Naive thymus-derived CD8-positive, alpha-beta T cell (primary cell): ENCODE data around the gene POU5F1. TPM values are rescaled to one million over a fixed set of nuclear protein-coding genes. Genes with fewer than 3 reads are reported as not detected.
A peak's percentile ranks its signal among the peaks of the same experiment; 100 is the strongest.

Experiments
- ATAC-seq, 2 donors: fragments of 150-1000 bp; cut with Tn5 transposase in 1 of 2; sonication (Bioruptor Pico), chemical (Tn5 transposase) in 1 of 2; 1 replicate in 1 of 2; 2 replicates in 1 of 2; pipeline ENCODE4 v1.10.0; 2021; ENCODE audit warnings: mild to moderate bottlenecking in 2 of 2, moderate library complexity in 2 of 2
- POLR2A ChIA-PET: fragments of 350-600 bp; sonication (Branson Sonifier 250); formaldehyde crosslinking; loops from one replicate; lab custom pipeline; 2021; ENCODE audit warnings: antibody characterized with exemption; lab: Charles Lee
- DNase-seq, 10 donors: peaks; one replicate each; pipeline versions ENCODE4 v3.0.0 to v3.0.0-alpha.2; 2020 to 2022
- H3K27ac Mint-ChIP-seq, 10 donors: one replicate each; pipeline ENCODE4 v1.8.0; 2020 to 2022; ENCODE audit warnings: mild to moderate bottlenecking in 10 of 10, mixed read lengths in 10 of 10, moderate library complexity in 4 of 10, inconsistent platforms in 1 of 10
- H3K27me3 Mint-ChIP-seq, 5 donors: one replicate each; pipeline ENCODE4 v1.8.0; 2021 to 2022; ENCODE audit warnings: mixed read lengths in 5 of 5
- H3K36me3 Mint-ChIP-seq, 3 donors: one replicate each; pipeline ENCODE4 v1.8.0; 2020 to 2022; ENCODE audit warnings: mixed read lengths in 3 of 3, mild to moderate bottlenecking in 2 of 3, inconsistent platforms in 1 of 3
- H3K4me1 Mint-ChIP-seq, 4 donors: one replicate each; pipeline ENCODE4 v1.8.0; 2021 to 2022; ENCODE audit warnings: mixed read lengths in 4 of 4
- H3K4me3 Mint-ChIP-seq, 10 donors: one replicate each; pipeline ENCODE4 v1.8.0; 2020 to 2022; ENCODE audit warnings: mild to moderate bottlenecking in 10 of 10, mixed read lengths in 10 of 10, moderate library complexity in 6 of 10, inconsistent platforms in 1 of 10
- H3K9me3 Mint-ChIP-seq, 9 donors: one replicate each; pipeline ENCODE4 v1.8.0; 2020 to 2022; ENCODE audit warnings: mixed read lengths in 9 of 9, mild to moderate bottlenecking in 3 of 9, inconsistent platforms in 1 of 9, moderate library complexity in 1 of 9
- polyA plus RNA-seq, 3 donors: library from polyadenylated mRNA; unstranded; fragments of 300-500 nt; fragmentation: Illumina TruSeq; gene quantifications; one replicate each; pipeline ENCODE4 v1.2.3, GENCODE V29; 2021
- total RNA-seq, 8 experiments: library from RNA in 2 of 8; stranded (reverse) in 2 of 8; gene quantifications; one replicate each; pipeline ENCODE4 v1.2.3 and lab custom pipeline; 2021 to 2026

Gene POU5F1
- total and polyA plus RNA-seq, 5 experiments from 2014 or later: 0.85 to 1.6 TPM; not detected in 3

DNA sequence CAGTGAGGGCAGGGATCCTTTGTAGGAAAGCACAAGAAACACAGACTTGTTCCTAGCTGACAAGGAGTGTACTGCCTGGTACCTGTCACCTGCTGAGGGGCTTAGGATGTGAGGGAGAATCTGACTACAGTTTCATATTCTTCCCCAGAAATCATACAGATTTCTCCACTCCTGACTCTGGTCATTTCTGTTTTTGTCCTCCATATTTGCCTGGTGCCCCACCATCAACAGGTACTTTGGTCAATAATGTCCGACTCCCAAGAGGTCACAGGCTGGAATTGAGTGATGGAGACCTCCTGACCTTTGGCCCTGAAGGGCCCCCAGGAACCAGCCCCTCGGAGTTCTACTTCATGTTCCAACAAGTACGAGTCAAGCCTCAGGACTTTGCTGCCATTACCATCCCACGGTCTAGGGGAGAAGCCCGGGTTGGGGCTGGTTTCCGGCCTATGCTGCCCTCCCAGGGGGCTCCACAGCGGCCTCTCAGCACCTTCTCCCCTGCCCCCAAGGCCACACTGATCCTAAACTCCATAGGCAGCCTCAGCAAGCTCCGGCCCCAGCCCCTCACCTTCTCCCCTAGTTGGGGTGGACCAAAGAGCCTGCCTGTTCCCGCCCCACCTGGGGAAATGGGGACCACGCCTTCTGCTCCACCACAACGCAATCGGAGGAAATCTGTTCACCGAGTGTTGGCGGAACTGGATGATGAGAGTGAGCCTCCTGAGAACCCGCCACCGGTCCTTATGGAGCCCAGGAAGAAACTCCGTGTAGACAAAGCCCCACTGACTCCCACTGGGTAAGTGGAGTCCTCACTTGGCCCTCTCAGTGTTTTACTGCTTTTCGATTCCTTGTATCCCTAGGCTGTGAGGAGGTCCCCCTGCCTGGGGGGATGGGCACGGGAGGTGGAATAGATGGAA is 9.0 kb downstream of the POU5F1 start:
- H3K4me3 Mint-ChIP-seq: no peak overlapping the region

DNA sequence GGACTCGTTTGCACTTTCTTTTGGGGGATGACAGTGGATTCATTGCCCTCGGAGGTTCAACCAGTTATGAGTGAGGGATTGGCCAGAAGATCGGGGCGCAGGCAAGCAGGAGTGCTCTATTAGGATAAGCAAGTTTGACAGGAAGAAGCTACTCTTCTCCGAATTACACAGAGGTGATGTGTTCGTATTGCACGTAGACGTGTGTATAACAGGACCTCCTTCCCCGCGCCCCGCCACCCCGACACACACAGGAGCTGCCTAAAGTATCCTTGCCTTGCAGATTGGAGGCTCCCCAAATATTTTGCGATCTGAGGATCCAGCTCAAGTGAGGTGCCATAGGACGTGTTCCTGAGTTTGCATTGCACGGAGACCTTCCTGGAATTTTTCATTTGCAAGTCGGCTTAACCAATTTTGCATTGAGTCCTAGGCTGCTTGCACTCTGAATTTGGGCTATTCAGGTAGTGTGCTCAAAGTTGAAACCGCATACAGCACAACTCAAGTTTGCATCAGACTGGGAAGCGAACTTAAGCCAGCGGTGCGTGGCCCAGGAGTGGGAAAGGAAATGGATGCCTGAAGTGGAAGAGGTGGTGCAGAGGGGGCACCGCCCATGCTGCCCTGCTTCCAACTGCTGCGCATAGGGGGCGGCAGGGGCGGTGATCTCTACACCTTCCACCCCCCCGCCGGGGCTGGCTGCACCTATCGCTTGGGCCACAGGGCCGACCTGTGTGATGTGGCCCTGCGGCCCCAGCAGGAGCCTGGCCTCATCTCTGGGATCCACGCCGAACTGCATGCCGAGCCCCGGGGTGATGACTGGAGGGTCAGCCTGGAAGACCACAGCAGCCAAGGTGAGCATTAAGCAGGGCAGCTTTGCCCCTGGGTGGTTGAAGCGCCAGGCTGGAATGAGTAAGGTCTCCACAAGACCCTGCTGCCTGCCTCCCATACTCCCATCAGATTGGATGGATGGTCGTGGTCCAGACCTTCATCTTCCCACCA is 11.3 kb downstream of the POU5F1 start:
- peak overlapping the region in 9 of 10 donors; percentile 31 to 96 (median 85) for H3K27ac Mint-ChIP-seq
- DNase-seq (peak in 1 of 10 donors; percentile 24), ATAC-seq (no peak)
- peak overlapping the region; percentile 83 to 100 (median 93) for H3K4me3 Mint-ChIP-seq
- peaks cover 15 to 31% (median 24%) of the 10 kb centered on the region in 4 donors for H3K4me1 Mint-ChIP-seq
- H3K27me3 Mint-ChIP-seq: no peaks in the 10 kb centered on the region
- POLR2A ChIA-PET: interaction anchor here (0.6 to 2.0 kb wide), 9 partner anchors 9 to 207 kb away, joined by 3 to 12 read pairs (median 5); no protein-coding TSS in a partner anchor
- no peaks in the 10 kb centered on the region for H3K9me3 Mint-ChIP-seq
- peaks cover 0 to 15% (median 11%) of the 10 kb centered on the region in 3 donors for H3K36me3 Mint-ChIP-seq

More for the DNA sequence above, 9.0 kb downstream of the POU5F1 start:
- H3K36me3 Mint-ChIP-seq: peaks cover 0 to 5% (median 0%) of the 10 kb centered on the region in 3 donors
- DNase-seq (no peak), ATAC-seq (no peak)
- no peaks in the 10 kb centered on the region for H3K9me3 Mint-ChIP-seq
- no peaks in the 10 kb centered on the region for H3K27me3 Mint-ChIP-seq
- POLR2A ChIA-PET: no interaction called here
- peak overlapping the region in 2 of 10 donors; percentile 25 to 66 for H3K27ac Mint-ChIP-seq
- peaks cover 11 to 29% (median 23%) of the 10 kb centered on the region in 4 donors for H3K4me1 Mint-ChIP-seq

DNA sequence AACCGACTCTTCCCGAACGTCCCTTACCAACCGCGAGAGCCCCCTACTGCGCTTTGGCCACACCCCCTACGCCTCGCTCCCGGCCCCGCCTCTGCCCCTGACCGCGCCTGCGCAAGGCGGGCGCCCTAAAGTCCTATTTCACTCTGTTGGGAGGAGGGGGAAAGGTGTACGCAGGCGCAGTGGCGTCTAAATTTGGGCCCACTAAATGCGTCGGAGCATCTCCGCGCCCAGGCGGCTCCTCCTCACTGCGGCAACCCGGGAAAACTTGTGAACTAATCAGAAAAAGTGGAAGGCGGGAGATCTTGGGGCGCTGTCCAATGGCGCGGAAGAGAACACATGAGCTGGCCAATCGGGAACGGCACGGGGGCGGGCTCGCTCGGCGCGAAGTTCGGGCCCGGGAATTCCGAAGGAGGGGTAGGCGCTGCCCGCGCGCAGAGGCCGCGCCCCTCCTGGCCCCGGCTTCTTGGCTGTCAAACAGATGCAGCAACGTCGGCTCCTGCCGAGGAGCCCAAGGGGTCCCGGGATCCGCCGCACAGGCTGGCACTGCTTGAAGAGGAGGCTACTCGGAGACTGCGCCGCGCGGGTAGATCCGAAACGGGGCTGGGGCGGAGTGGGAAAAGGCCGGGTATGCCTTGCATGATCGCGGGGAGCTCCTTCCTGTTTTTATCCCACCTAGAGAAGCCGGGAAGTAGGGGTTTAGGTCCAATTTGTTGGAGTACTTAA is 12.2 kb downstream of the POU5F1 start, which contains the start of gene TCF19:
TSS of gene TCF19 (plus strand) at position 450 of the 723 bp plus-strand sequence. CDS start 881 bp downstream, outside the sequence.
- Mint-ChIP-seq H3K4me3 (peak within 1 kb of the TSS; percentile 83 to 100 (median 93)), H3K27me3 (no peaks in the 10 kb centered on the region), H3K27ac (peak within 1 kb of the TSS; percentile 60 to 96 (median 88)), H3K9me3 (no peaks in the 10 kb centered on the region), H3K4me1 (peaks cover 15 to 31% (median 24%) of the 10 kb centered on the region in 4 donors), H3K36me3 (peaks cover 0 to 15% (median 12%) of the 10 kb centered on the region in 3 donors)
- POLR2A ChIA-PET: interaction anchor here (0.6 to 2.0 kb wide), 10 partner anchors 9 to 448 kb away, joined by 3 to 12 read pairs (median 4); no protein-coding TSS in a partner anchor
- DNase-seq: peak; percentile 95 to 100 (median 99)
- peak; percentile 94 to 95 for ATAC-seq

DNA sequence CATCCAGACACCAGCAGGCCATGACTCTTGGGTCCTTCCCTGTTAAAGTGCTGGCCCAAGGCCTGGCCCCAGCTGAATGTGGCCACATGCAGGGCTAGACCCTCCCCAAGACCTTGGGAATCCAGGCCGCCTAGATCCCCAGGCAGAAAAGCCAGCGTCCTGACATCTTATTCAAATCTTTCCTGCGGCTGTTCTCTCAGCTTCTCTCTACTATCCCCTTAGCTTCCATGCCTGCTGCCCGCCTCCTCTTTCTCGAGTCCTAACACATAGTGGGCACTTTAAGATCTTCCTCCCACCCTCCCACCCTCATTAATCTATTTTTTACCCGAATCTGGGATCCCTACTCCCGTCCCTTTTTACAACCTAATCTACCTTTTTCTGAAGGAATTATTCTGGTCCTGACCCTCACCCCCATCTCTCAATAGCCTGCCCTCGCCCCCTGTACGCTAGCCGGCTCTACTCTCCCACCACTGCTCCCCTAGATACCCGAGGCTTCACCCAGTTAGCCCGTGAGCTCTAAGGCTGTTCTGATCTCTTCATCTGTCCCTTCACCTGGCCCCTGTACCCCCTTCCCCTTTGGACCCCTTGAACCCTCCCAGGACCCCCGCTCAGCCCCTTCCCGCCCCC is 12.9 kb downstream of the POU5F1 start, which contains the start of gene CCHCR1:
TSS of gene CCHCR1 (minus strand) at position 290 of the 627 bp plus-strand sequence. CDS start at position 88, 202 bp downstream.
- peaks cover 15 to 31% (median 24%) of the 10 kb centered on the region in 4 donors for H3K4me1 Mint-ChIP-seq
- POLR2A ChIA-PET: interaction anchor here (0.6 to 2.0 kb wide), 8 partner anchors 12 to 449 kb away, joined by 3 to 12 read pairs (median 4); no protein-coding TSS in a partner anchor
- H3K36me3 Mint-ChIP-seq: peaks cover 0 to 22% (median 15%) of the 10 kb centered on the region in 3 donors
- no peak for DNase-seq
- H3K27ac Mint-ChIP-seq: peak within 1 kb of the TSS; percentile 60 to 96 (median 88)
- no peaks in the 10 kb centered on the region for H3K9me3 Mint-ChIP-seq
- no peaks in the 10 kb centered on the region for H3K27me3 Mint-ChIP-seq
- peak within 1 kb of the TSS; percentile 83 to 100 (median 93) for H3K4me3 Mint-ChIP-seq
- peak; percentile 28 to 46 for ATAC-seq

DNA sequence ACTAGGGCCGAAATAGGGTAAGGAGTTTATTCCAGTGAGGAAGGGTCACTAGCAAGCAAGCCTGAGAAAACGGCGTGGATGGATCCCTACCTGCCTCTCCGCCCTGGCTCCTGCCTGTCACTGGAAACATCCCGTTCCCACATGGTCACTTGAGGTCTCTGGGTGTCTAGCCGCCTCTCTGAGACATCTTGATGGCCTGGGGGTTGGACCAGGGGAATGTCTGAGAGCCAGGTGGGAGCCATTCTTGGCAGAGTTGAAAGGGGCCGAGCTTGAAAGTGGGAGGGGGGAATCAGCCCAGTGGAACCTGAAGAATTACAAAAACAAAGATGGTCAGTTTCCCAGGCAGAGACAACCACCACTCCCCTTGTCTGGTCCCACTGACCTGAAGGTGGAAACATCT is 13.8 kb downstream of the POU5F1 start:
- DNase-seq: no peak
- POLR2A ChIA-PET: no interaction called here
- peaks cover 11 to 31% (median 24%) of the 10 kb centered on the region in 4 donors for H3K4me1 Mint-ChIP-seq
- ATAC-seq: no peak
- peak overlapping the region in 7 of 10 donors; percentile 14 to 100 (median 93) for H3K4me3 Mint-ChIP-seq
- no peaks in the 10 kb centered on the region for H3K27me3 Mint-ChIP-seq
- no peaks in the 10 kb centered on the region for H3K9me3 Mint-ChIP-seq
- peaks cover 0 to 21% (median 15%) of the 10 kb centered on the region in 3 donors for H3K36me3 Mint-ChIP-seq
- H3K27ac Mint-ChIP-seq: peak overlapping the region in 2 of 10 donors; percentile 13 to 21

DNA sequence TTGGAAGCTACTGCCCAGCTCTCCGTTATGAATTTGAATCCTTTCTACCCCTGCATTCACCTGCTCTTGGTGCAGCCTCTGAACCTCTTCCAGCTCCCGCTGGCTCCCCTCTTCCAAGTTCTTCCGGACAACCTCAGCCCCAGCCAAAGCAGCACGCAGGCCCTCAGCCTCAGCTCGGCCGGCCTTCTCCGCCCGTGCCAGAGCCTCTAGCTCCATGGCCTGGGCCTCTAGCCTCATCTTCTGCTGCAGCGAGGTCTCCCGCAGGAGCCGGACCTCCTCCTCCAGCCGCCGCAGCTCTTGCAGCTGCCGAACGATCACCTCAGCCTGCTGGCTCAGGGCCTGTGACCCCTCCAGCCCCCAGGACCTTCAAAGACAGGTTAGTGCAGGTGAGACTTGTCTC is 16.0 kb downstream of the POU5F1 start:
- no peak overlapping the region for H3K4me3 Mint-ChIP-seq
- H3K4me1 Mint-ChIP-seq: peaks cover 11 to 37% (median 23%) of the 10 kb centered on the region in 4 donors
- ATAC-seq (no peak), DNase-seq (no peak)
- no peak overlapping the region for H3K27ac Mint-ChIP-seq
- H3K36me3 Mint-ChIP-seq: peaks cover 0 to 32% (median 17%) of the 10 kb centered on the region in 3 donors
- H3K27me3 Mint-ChIP-seq: no peaks in the 10 kb centered on the region
- no peaks in the 10 kb centered on the region for H3K9me3 Mint-ChIP-seq
- POLR2A ChIA-PET: no interaction called here

DNA sequence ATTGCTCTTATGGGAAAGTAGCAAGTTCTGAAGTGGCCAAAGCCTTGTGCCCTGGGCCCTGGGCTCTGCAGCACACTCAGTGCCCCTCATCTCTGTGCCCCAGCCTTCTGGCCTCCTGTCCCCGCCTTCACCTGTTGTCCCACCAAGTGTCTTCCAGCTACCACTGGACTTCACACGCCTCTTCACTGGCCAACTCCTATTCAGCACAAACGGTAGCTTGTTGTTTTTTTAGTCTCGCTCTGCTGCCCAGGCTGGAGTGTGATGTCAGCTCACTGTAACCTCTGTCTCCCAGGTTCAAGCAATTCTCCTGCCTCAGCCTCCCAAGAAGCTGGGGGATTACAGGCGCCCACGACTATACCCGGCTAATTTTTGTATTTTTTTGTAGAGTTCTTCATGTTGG is 17.7 kb downstream of the POU5F1 start:
- Mint-ChIP-seq H3K36me3 (peaks cover 0 to 37% (median 17%) of the 10 kb centered on the region in 3 donors), H3K4me3 (no peak overlapping the region), H3K9me3 (no peaks in the 10 kb centered on the region), H3K27ac (no peak overlapping the region), H3K4me1 (peaks cover 5 to 20% (median 10%) of the 10 kb centered on the region in 4 donors), H3K27me3 (no peaks in the 10 kb centered on the region)
- POLR2A ChIA-PET: interaction anchor here (0.7 kb wide), 1 partner anchor 53 kb away, joined by 4 read pairs; no protein-coding TSS in a partner anchor
- no peak for ATAC-seq
- DNase-seq: no peak

DNA sequence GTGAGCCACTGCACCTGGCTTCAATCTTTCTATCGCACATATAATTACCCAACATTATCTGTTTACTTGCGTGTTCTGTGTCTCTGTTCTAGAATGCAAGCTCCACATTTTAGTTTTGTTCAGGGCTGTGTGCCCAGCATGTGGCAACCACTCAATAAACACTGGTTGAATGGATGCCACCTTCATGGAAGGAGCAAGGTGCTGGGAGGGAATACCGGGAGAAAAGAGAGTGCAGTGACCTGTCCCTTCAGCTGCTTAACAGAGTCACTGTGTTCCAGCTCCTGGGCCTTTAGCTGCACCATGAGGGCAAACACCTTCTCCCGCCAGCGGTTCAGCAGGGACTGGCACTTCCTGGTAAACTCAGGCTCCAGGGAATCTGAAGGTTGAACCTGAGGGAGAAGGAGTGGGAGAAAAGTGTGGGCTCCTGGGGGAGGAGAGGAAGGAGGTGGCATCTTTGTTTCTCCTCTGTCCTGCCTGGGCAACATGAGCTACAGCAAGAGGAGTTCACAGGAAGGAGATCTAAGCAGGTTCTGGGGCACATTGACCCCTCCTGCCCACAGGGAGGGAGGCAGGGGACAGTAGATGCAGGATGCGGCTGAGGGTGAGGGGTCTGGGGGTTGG is 20.5 kb downstream of the POU5F1 start:
- H3K27me3 Mint-ChIP-seq: no peaks in the 10 kb centered on the region
- no peak overlapping the region for H3K27ac Mint-ChIP-seq
- H3K4me3 Mint-ChIP-seq: peak overlapping the region in 1 of 10 donors; percentile 10
- H3K4me1 Mint-ChIP-seq: peaks cover 0 to 8% (median 3%) of the 10 kb centered on the region in 4 donors
- H3K36me3 Mint-ChIP-seq: peaks cover 0 to 45% (median 15%) of the 10 kb centered on the region in 3 donors
- no peak for DNase-seq
- H3K9me3 Mint-ChIP-seq: no peaks in the 10 kb centered on the region
- POLR2A ChIA-PET: interaction anchor here (1.0 kb wide), 1 partner anchor 9 kb away, joined by 4 read pairs; the partner anchor contains the start of gene TCF19
- ATAC-seq: no peak

DNA sequence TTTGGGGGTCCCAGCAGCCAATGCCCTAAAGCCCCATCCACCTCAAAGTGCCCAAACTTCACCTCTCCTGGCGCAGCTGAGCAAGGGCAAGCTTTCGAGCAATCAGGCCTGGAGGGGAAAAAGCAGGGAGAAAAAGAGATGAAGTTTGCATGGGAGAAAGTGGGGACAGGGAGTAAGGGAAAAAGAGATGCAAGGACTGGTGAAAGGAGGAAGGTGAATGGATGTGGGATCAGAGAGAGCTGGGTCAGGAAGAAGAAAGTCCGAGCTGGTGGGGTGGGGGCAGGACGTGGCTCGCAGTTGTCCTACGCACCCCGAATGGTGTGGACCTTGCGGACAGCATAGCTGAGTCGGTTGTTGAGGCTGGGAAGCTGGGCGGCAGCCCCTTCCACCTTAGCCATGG is 25.1 kb downstream of the POU5F1 start:
- H3K4me3 Mint-ChIP-seq: no peak overlapping the region
- H3K27ac Mint-ChIP-seq: no peak overlapping the region
- peaks cover 0 to 2% (median 0%) of the 10 kb centered on the region in 4 donors for H3K4me1 Mint-ChIP-seq
- DNase-seq (no peak), ATAC-seq (no peak)
- H3K9me3 Mint-ChIP-seq: no peaks in the 10 kb centered on the region
- POLR2A ChIA-PET: interaction anchor here (1.4 to 1.5 kb wide), 2 partner anchors 10 to 13 kb away, joined by 4 to 5 read pairs; partner anchors contain the start of gene TCF19
- no peaks in the 10 kb centered on the region for H3K27me3 Mint-ChIP-seq
- peaks cover 0 to 31% (median 4%) of the 10 kb centered on the region in 3 donors for H3K36me3 Mint-ChIP-seq

DNA sequence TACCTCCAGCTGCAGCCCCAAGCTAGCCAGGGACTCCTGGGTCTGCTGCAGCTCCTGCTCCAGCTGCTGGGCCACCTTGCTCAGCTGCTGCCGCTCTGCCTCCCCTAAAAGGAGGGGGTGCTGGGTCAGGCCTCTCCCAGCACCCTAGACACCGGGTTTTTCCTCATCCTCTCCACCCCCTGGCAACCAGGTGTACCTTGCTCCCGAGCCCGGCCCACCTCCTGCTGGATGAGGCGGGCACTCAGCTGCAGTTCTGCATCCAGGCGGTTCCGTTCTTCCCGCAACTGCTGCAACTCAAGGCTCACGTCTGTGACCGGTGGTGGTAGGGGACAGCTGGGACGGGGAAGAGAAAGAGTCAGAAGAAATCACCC is 25.5 kb downstream of the POU5F1 start:
- H3K27ac Mint-ChIP-seq: no peak overlapping the region
- POLR2A ChIA-PET: interaction anchor here (1.4 kb wide), 1 partner anchor 11 kb away, joined by 4 read pairs; no protein-coding TSS in a partner anchor
- no peak for DNase-seq

More for the DNA sequence above, 25.5 kb downstream of the POU5F1 start:
- Mint-ChIP-seq H3K4me1 (peaks cover 0 to 2% (median 0%) of the 10 kb centered on the region in 4 donors), H3K27me3 (no peaks in the 10 kb centered on the region), H3K9me3 (no peaks in the 10 kb centered on the region), H3K4me3 (no peak overlapping the region), H3K36me3 (peaks cover 0 to 31% (median 4%) of the 10 kb centered on the region in 3 donors)
- ATAC-seq: no peak
